ENCODE results near the gene PSMD1.

The PSMD1 gene

GRCh38 chr2:231172025-231172424, 115.4 kb downstream of the PSMD1 start:
- no peak for TF ChIP-seq FOXP2 (optimal IDR thresholded peaks at IDR 0.05; ENCODE audit: borderline replicate concordance, extremely low read depth, extremely low read length, insufficient read depth)
- no peak for TF ChIP-seq POLR2AphosphoS5 (IDR thresholded peaks at IDR 0.05; ENCODE audit: low read depth, low read length)
- TF ChIP-seq REST (IDR thresholded peaks at IDR 0.05; ENCODE audit: insufficient read depth in 1 of 2, low read depth in 2 of 2, low read length in 2 of 2), result no peak
- no peak for TF ChIP-seq SIN3A (IDR thresholded peaks at IDR 0.05; ENCODE audit: borderline replicate concordance, insufficient read depth, low read length)
- no peak for TF ChIP-seq TAF1 (IDR thresholded peaks at IDR 0.05; ENCODE audit: borderline replicate concordance, insufficient read depth, low read length)

GRCh38 chr2:231174211-231174651, 117.6 kb downstream of the PSMD1 start:
- no peak for TF ChIP-seq FOXP2 (optimal IDR thresholded peaks at IDR 0.05; ENCODE audit: borderline replicate concordance, extremely low read depth, extremely low read length, insufficient read depth)
- TF ChIP-seq SIN3A (IDR thresholded peaks at IDR 0.05; ENCODE audit: borderline replicate concordance, insufficient read depth, low read length), result no peak
- TF ChIP-seq TAF1 (IDR thresholded peaks at IDR 0.05; ENCODE audit: borderline replicate concordance, insufficient read depth, low read length), result no peak
- TF ChIP-seq REST (IDR thresholded peaks at IDR 0.05; ENCODE audit: insufficient read depth in 1 of 2, low read depth in 2 of 2, low read length in 2 of 2), result no peak
- TF ChIP-seq POLR2AphosphoS5 (IDR thresholded peaks at IDR 0.05; ENCODE audit: low read depth, low read length), result no peak

GRCh38 chr2:231176066-231176465, 119.4 kb downstream of the PSMD1 start:
- TF ChIP-seq TAF1 (IDR thresholded peaks at IDR 0.05; ENCODE audit: borderline replicate concordance, insufficient read depth, low read length) (no peak), REST (IDR thresholded peaks at IDR 0.05; ENCODE audit: insufficient read depth in 1 of 2, low read depth in 2 of 2, low read length in 2 of 2) (no peak), POLR2AphosphoS5 (IDR thresholded peaks at IDR 0.05; ENCODE audit: low read depth, low read length) (no peak), FOXP2 (optimal IDR thresholded peaks at IDR 0.05; ENCODE audit: borderline replicate concordance, extremely low read depth, extremely low read length, insufficient read depth) (no peak), SIN3A (IDR thresholded peaks at IDR 0.05; ENCODE audit: borderline replicate concordance, insufficient read depth, low read length) (no peak)

- TF ChIP-seq POLR2AphosphoS5 (IDR thresholded peaks at IDR 0.05; ENCODE audit: low read depth, low read length) (no peak), FOXP2 (optimal IDR thresholded peaks at IDR 0.05; ENCODE audit: borderline replicate concordance, extremely low read depth, extremely low read length, insufficient read depth) (no peak), TAF1 (IDR thresholded peaks at IDR 0.05; ENCODE audit: borderline replicate concordance, insufficient read depth, low read length) (no peak), REST (IDR thresholded peaks at IDR 0.05; ENCODE audit: insufficient read depth in 1 of 2, low read depth in 2 of 2, low read length in 2 of 2) (no peak), SIN3A (IDR thresholded peaks at IDR 0.05; ENCODE audit: borderline replicate concordance, insufficient read depth, low read length) (no peak)
Observed at GRCh38 chr2:231177156-231178025, 120.7 kb downstream of the PSMD1 start.

Data from PFSK-1 (cell line).